Stimulated activated CD8-positive, alpha-beta memory T cell treated with anti-CD3 and anti-CD28 coated beads, Interleukin-4, amount 100 ng/mL, for 24 hours (primary cell): ENCODE data around the gene UBTF.

Experiments used
- DNase-seq: peaks from one replicate; pipeline ENCODE4 v3.0.0-alpha.2; 2020; ENCODE audit warnings: low read depth

UBTF gene

GRCh38 chr17:44197107-44197506 lies 22.4 kb downstream of the UBTF start:
- no peak for DNase-seq

- DNase-seq: no peak
Observed at GRCh38 chr17:44193326-44194084, 26.0 kb downstream of the UBTF start.

GRCh38 chr17:44192750-44193149 lies 26.7 kb downstream of the UBTF start:
- no peak for DNase-seq

GRCh38 chr17:44191941-44192496 lies 27.5 kb downstream of the UBTF start:
- DNase-seq: no peak

GRCh38 chr17:44191369-44191768 lies 28.1 kb downstream of the UBTF start:
- no peak for DNase-seq

- no peak for DNase-seq
Observed at GRCh38 chr17:44190481-44190880, 29.0 kb downstream of the UBTF start.

GRCh38 chr17:44188576-44189403 lies 30.7 kb downstream of the UBTF start:
- DNase-seq: no peak

GRCh38 chr17:44187131-44187899 lies 32.2 kb downstream of the UBTF start:
- no peak for DNase-seq

GRCh38 chr17:44186307-44187130 lies 33.0 kb downstream of the UBTF start, which contains the start of gene TMUB2:
Gene TMUB2 (plus strand): TSS chr17:44186972. CDS start chr17:44187709, 737 bp downstream.
- DNase-seq: peak; percentile 99

GRCh38 chr17:44184212-44184810 lies 35.2 kb downstream of the UBTF start:
- DNase-seq: no peak

- no peak for DNase-seq
Observed at GRCh38 chr17:44183024-44183423, 36.5 kb downstream of the UBTF start.

- DNase-seq: no peak
Observed at GRCh38 chr17:44178133-44178532, 41.3 kb downstream of the UBTF start.

GRCh38 chr17:44177640-44178039 lies 41.8 kb downstream of the UBTF start:
- no peak for DNase-seq

GRCh38 chr17:44176671-44177501 lies 42.6 kb downstream of the UBTF start:
- DNase-seq: no peak

GRCh38 chr17:44176257-44176656 lies 43.2 kb downstream of the UBTF start:
- DNase-seq: no peak

GRCh38 chr17:44174427-44174826 lies 45.0 kb downstream of the UBTF start:
- DNase-seq: no peak

GRCh38 chr17:44171931-44172455 lies 47.5 kb downstream of the UBTF start:
- DNase-seq: no peak

- DNase-seq: no peak
Observed at GRCh38 chr17:44170499-44171201, 48.8 kb downstream of the UBTF start, which contains the start of gene ASB16. Gene ASB16 (plus strand): TSS chr17:44170704. CDS start chr17:44170790, 86 bp downstream.

- DNase-seq: no peak
Observed at GRCh38 chr17:44170135-44170498, 49.4 kb downstream of the UBTF start.
